GM12874 (cell line): Measurements from ENCODE around the gene SNORC.

ENCODE experiments used
- TF ChIP-seq, protein P1 (sequence below): IDR thresholded peaks from 2 replicates; pipeline ENCODE4 v1.5.1; 2011; ENCODE audit warnings: low read depth, mild to moderate bottlenecking, control low read depth, low read length, moderate library complexity; ENCODE audit not compliant: insufficient read depth

The SNORC gene

DNA sequence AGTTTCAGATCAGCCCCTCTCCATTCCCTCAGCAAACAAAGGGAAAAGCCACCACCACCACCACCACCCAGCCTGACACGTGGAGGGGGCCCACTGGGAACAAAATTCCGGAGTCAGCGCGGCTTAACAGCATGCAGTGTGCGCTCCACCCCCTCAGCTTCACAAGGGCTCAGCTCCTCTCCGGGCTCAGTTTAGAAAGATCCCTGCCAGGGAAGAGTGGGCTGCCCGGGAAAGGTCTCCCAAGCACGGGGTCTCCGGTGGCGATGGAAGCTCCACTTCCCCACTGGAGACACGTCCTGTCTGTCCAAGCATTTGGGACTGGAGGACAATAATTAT lies 55.7 kb downstream of the SNORC start:
- TF ChIP-seq, protein P1, sequence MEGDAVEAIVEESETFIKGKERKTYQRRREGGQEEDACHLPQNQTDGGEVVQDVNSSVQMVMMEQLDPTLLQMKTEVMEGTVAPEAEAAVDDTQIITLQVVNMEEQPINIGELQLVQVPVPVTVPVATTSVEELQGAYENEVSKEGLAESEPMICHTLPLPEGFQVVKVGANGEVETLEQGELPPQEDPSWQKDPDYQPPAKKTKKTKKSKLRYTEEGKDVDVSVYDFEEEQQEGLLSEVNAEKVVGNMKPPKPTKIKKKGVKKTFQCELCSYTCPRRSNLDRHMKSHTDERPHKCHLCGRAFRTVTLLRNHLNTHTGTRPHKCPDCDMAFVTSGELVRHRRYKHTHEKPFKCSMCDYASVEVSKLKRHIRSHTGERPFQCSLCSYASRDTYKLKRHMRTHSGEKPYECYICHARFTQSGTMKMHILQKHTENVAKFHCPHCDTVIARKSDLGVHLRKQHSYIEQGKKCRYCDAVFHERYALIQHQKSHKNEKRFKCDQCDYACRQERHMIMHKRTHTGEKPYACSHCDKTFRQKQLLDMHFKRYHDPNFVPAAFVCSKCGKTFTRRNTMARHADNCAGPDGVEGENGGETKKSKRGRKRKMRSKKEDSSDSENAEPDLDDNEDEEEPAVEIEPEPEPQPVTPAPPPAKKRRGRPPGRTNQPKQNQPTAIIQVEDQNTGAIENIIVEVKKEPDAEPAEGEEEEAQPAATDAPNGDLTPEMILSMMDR = no peak

DNA sequence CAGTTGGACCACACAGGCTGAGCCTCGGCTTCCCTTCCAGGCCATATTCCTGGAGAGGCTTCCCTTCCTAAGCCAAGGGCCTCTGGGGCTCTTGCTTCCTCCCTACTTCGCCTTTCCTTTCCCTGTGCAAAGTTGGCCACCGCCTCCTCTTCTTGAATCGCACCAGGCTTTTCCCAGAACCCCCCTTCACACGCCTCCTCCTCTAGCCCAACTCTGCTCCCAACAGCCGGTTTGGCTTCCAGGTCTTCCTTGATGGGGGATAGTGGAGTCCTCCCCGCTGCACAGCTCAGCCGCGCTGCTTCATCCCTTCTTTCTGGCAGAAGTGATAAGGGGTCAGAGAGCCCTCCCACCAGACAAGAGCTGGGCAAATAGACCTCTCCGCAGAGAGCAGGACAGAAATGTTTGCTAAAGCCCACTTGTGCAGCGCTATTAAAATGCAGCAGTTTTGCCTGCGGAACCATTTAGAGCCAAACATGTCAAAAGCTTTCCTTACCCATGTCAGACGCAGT lies 56.4 kb downstream of the SNORC start:
- TF ChIP-seq, protein P1 = no peak

DNA sequence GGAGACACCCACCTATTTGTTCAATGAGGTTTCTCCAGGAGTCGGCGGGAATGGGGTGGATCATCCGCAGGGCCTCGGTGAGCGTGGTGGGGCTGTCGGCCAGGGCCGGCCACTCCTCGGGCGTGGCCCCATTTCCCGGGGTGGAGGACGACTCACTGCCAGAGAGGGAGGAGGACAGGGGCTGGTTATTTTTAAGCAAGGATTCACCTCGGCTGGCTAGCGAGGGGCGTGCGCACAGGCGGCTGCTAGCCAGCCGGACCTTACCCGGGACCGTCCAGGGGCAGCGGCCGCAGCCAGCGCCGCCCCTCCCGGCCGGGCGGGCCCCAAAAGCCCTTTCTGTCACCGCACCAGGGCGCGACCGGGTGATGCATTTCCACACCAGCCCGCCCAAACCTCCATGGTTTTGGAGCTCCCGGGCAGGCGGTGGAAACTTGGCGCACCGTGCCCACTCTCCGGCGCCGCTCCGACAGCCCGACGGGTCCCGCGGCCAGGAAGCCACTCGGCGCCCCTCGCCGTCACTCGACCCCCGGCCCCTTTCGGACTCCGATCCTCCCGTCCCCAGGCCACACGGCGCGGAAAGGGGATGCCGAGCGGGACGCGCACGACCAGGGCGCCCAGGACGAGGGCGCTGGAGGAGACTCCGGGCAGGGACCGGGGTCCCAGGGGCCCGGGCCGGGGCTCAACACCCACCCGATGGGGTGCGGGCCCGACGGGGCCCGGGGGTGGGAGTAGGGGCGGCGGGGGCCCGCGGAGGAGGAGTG lies 57.1 kb downstream of the SNORC start:
- TF ChIP-seq, protein P1 = no peak

DNA sequence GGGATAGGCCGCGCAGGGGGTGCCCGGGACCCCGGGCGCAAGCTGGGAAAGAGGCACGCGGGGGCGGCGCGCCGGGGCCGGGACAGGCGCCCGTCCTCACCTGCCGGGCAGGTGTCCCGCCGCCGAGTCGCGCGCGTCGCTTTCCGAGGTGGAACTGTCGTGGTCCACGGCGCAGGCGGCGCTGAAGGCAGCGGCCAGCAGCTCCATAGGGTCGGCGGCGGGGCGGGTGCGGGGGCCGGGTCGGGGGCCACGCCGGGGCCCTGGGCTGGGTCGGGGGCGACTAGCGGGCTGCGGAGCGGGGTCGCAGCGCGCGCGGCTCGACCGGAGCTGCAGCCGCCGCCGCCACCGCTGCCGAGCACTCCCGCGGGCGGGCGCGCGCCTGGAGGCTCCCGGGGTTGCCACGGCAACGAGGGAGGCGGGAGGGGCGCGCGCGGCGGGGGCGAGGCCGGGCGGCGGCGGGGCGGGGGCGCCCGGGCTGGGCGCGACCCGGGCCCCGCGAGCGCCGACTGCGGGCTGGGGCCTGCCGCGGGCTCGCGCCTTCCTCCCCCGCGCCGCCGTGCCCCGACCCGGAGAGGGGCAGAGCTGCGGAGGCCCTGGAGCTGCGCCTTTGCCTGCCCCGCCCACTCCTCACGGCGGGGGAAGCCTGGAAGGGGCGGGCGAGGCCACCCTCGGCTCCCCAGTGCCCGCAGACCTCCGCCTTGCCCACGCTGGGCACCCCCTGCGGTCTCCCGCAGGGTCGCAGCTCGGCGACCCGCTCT lies 57.9 kb downstream of the SNORC start:
- TF ChIP-seq, protein P1 = no peak
